ENCODE data around the gene PHF24.
"Not testable (repeated sequence)": the region's sequence is repeated elsewhere in the genome, so short reads cannot be mapped to it uniquely, and the experiment has no call there.

Gene PHF24

GRCh38 chr9:34997379-34997781, 39.3 kb downstream of the PHF24 start:
- DNase-seq: no peak

DNA sequence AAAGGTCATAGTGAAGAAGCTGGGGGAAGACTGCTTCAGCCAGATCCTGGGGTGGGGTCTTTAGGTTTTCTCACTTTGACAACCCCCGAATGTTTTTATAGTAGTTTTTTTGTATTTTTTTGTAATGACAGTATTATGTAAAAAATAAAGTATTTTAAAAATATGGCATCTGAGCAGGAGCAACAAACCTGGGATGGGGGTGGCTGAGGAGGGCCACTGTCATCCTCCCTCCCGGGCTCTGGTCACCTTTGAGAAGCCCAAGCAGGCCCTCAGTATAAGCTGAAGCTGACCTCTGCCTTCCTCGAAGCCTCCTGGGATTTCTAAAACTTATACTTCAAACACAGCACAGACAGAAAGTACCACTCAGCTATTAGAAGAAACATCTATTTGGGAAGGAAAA, 40.2 kb downstream of the PHF24 start:
- DNase-seq: no peak

- DNase-seq: no peak
Measured at GRCh38 chr9:34999576-34999975, 41.5 kb downstream of the PHF24 start.

- no peak for DNase-seq
Measured at GRCh38 chr9:35000535-35001284, 42.6 kb downstream of the PHF24 start.

DNA sequence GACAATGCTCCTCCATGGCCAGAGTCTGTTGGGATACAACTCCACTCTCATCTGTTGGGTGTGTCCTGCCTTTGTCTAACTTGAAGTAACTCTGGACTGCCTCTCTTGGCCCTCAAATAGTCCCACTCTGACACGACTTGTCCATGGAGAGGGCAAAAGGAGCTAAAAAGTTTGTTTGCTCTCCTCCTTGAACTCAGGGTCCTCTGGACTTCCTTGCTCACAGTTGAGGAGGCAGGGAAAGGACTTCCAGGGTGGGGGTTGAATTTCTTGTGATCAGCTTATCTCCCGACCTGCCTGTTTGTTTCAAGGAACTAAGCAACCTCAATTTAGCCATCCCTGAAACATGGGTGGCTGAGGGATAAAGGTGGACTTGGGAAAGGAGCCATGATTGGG, 43.2 kb downstream of the PHF24 start:
- no peak for DNase-seq

DNA sequence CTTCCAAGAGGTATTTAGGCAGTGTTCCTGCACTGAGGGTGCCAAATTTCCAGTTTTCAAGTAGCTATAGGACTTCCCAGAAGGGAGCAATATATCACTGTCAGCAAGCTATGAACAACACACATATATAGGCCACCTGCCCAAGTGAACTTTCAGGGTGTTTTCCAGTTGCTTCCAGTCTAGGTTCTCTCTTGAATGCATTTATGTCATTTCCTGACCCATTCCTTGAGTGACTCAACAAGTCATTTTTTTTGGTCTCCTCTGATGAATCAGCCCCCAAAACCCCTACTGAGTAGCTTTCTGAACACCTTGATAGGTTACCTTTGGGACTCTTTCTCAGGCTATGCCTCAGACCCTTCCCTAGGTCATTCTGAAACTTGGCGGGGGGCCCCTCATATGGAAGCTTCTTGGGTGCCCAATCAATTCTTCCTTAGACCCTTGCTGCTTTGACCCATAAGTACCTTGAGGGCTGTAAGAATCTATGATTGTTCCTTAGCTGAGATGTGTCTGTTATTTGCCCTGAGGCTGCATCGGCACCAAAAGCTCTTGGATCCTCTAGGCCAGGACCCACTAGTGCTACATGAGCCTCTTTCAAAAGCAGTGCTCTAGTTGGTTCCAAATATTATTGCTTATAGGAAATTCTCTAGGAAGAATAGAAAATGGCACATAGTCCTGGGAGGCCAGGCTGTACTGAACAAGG, 43.9 kb downstream of the PHF24 start:
- no peak for DNase-seq

GRCh38 chr9:35002623-35003022, 44.5 kb downstream of the PHF24 start:
- no peak for DNase-seq

- not testable (repeated sequence) for DNase-seq
Measured at GRCh38 chr9:35004299-35004698, 46.2 kb downstream of the PHF24 start.

DNA sequence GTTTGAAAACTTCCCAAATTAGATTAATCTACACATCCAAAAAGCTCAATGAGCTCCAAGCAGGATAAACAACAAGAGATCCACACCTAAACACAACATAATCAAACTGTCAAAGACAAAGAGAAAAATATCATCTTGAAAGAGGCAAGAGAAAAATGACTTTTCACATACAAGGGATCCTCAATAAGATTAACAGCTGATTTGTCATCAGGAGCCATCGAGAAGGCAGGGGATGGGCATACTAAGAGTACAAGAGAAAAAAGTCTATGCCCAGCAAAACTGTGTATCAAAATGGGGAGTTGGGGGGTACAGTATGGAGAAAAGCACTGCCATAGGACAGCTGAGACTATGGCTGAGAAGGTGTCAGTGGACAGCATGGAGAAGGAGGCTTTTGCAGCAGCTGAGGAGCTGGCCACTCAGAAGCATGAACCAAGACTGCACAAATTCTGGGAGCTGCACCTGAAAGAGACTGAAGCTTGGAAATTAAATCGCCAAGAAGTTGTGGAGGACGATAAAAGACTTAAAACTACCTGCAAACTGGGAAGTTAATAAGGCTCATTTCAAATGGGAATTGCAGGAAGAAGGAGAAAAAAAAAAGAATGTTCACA, 52.4 kb downstream of the PHF24 start:
- DNase-seq: no peak

DNA sequence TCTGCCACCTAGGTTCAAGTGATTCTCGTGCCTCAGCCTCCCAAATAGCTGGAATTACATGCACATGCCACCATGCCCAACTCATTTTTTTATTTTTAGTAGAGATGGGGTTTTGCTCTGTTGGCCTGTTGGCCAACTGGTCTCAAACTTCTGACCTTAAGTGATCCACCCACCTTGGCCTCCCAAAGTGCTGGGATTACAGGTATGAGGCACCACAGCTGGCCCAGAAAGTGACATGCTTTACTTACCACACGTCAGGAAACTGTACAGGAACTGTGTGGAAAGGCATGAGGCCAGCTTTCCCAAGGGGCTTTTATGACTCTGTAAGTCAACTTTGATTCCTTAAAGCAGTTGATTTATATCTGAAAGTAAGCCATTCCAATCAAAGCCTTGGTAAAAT, 56.4 kb downstream of the PHF24 start:
- DNase-seq: no peak

GRCh38 chr9:35023443-35023842, 65.4 kb downstream of the PHF24 start:
- not testable (repeated sequence) for DNase-seq

- no peak for DNase-seq
Measured at GRCh38 chr9:35026671-35027070, 68.6 kb downstream of the PHF24 start.

DNA sequence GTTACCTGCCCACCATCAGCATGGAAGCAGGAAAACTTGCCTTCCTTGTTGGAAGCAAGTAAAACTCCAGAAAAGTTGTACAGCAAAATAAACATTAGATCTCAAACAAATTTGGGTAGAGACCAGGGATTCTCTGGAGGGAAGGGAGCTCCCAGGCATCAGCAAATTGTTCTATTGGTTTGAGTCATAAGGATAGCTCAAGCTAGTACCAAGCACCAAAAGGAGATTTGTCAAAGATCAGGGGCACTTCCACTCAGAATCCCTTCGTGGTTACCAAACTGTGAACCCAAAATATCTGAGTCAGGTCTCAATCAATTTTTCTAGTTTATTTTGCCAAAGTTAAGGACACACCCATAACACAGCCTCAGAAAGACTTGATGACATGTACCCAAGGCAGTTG, 69.3 kb downstream of the PHF24 start:
- DNase-seq: no peak

- DNase-seq: no peak
Measured at GRCh38 chr9:35027860-35028259, 69.8 kb downstream of the PHF24 start.

DNA sequence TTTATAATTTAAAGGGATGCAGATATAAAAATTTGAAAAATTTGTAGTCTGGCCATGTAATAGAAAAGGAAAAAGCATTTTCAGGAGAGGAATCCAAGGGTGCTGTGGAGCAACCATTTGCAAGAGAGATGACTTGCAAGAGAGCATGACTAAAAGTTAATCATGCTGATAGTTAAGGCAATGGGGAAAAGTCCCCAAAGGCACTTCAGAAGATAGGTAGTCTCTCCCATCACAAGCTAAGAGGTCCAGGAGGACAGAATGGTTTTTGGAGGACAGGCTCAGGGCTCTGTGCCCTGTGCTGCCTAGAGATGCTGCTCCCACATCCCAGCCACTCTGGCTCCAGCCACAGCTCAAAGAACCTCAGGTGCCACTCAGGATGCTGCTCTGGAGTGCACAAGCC, 70.3 kb downstream of the PHF24 start:
- no peak for DNase-seq

DNA sequence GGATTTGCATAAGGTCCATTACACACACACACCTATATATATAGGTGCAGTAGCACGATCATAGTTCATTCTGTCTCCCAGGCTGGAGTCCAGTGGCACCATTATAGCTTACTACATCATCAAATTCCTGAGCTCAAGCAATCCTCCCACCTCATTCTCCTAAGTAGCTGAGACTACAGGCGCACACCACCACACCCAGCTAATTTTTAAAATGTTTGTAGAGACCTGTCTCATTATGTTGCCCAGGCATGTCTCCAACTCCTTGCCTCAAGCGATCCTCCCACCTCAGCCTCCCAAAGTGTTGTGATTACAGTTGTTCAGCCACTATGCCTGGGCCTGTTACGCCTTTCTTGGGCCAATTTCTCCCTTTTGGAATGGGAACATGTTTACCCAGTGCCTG, 71.2 kb downstream of the PHF24 start:
- no peak for DNase-seq

GRCh38 chr9:35029852-35030251, 71.8 kb downstream of the PHF24 start:
- peak; percentile 17 to 33 for DNase-seq
